Ovary (tissue), 3 donors: ENCODE data around the gene GLIS2.

Experiments used
- EP300 ChIP-seq: sonication (generic); formaldehyde crosslinking; IDR thresholded peaks from one replicate; pipeline ENCODE4 v1.6.1; 2017; ENCODE audit warnings: antibody characterized with exemption
- POLR2A ChIP-seq: fragments of 450-650 bp; IDR thresholded peaks from one replicate; pipeline ENCODE4 v1.6.1; 2017; ENCODE audit warnings: antibody characterized with exemption, mild to moderate bottlenecking, moderate library complexity
- TF ChIP-seq, protein P1 (sequence below), 3 donors: fragments of 450-650 bp in 2 of 3; fragments of 200-600 bp in 1 of 3; IDR thresholded peaks; one replicate each; pipeline versions ENCODE4 v1.5.1 to v1.8.0; 2016 to 2022; ENCODE audit warnings: antibody characterized with exemption in 3 of 3, mild to moderate bottlenecking in 1 of 3
- donor health status: DM: no; HTN: no; CAD: no.

- TF ChIP-seq, protein P1, sequence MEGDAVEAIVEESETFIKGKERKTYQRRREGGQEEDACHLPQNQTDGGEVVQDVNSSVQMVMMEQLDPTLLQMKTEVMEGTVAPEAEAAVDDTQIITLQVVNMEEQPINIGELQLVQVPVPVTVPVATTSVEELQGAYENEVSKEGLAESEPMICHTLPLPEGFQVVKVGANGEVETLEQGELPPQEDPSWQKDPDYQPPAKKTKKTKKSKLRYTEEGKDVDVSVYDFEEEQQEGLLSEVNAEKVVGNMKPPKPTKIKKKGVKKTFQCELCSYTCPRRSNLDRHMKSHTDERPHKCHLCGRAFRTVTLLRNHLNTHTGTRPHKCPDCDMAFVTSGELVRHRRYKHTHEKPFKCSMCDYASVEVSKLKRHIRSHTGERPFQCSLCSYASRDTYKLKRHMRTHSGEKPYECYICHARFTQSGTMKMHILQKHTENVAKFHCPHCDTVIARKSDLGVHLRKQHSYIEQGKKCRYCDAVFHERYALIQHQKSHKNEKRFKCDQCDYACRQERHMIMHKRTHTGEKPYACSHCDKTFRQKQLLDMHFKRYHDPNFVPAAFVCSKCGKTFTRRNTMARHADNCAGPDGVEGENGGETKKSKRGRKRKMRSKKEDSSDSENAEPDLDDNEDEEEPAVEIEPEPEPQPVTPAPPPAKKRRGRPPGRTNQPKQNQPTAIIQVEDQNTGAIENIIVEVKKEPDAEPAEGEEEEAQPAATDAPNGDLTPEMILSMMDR (IDR thresholded peaks at IDR 0.05): no peak
- TF ChIP-seq POLR2A (no peak), EP300 (no peak)
These were observed 70.6 kb downstream of the GLIS2 start for GRCh38 chr16:4386451-4386805.
